ENCODE results near the gene RFT1. TPM values are rescaled to one million over a fixed set of nuclear protein-coding genes. Genes with fewer than 3 reads are reported as not detected.

The RFT1 gene
- total RNA-seq, 1 donor from 2014 or later, result 17.2 TPM

DNA sequence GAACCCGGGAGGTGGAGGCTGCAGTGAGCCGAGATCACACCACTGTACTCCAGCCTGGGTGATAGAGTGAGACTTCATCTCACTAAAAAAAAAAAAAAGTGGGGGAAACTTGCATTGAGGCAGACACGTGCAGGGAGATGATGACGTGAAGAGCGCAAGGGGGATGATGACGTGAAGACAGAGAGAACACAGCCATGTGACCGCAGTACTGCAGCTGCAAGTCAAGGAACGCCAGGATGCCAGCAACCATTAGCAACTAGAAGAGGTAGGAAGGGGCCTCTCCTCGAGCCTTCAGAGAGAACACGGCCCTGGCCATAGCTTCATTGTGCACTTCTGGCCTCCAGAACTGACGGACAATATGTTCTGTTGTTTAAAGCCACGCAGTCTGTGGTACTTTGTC lies 28.3 kb downstream of the RFT1 start:
- Histone ChIP-seq H3K36me3 (no peaks in the 10 kb centered on the region), H3K9ac (no peak overlapping the region), H3K4me1 (peaks cover 24% of the 10 kb centered on the region), H3K4me3 (peak overlapping the region; percentile 28), H3K9me3 (ENCODE audit: low read depth) (no peaks in the 10 kb centered on the region), H3K27me3 (no peaks in the 10 kb centered on the region), H3K79me2 (ENCODE audit: low read depth) (no peaks in the 10 kb centered on the region), H4K20me1 (ENCODE audit: low read depth) (peaks cover 14% of the 10 kb centered on the region), H3K27ac (peak overlapping the region; percentile 85), H2AFZ (replicated peaks) (no peak overlapping the region), H3K4me2 (peak overlapping the region; percentile 75), H3F3A (ENCODE audit: low read depth) (peaks cover 31% of the 10 kb centered on the region)
- Mint-ChIP-seq H3K4me3 (no peak overlapping the region), H3K27me3 (ENCODE audit: insufficient read depth, low read depth) (no peaks in the 10 kb centered on the region), H3K27ac (peak overlapping the region; percentile 40), H3K9me3 (no peaks in the 10 kb centered on the region), H3K4me1 (peaks cover 18% of the 10 kb centered on the region), H3K36me3 (peaks cover 22% of the 10 kb centered on the region)
- TF ChIP-seq EZH2phosphoT487 (IDR thresholded peaks at IDR 0.05) (no peak), EZH2 (IDR thresholded peaks at IDR 0.05) (no peak)
- TF ChIP-seq, protein P1, sequence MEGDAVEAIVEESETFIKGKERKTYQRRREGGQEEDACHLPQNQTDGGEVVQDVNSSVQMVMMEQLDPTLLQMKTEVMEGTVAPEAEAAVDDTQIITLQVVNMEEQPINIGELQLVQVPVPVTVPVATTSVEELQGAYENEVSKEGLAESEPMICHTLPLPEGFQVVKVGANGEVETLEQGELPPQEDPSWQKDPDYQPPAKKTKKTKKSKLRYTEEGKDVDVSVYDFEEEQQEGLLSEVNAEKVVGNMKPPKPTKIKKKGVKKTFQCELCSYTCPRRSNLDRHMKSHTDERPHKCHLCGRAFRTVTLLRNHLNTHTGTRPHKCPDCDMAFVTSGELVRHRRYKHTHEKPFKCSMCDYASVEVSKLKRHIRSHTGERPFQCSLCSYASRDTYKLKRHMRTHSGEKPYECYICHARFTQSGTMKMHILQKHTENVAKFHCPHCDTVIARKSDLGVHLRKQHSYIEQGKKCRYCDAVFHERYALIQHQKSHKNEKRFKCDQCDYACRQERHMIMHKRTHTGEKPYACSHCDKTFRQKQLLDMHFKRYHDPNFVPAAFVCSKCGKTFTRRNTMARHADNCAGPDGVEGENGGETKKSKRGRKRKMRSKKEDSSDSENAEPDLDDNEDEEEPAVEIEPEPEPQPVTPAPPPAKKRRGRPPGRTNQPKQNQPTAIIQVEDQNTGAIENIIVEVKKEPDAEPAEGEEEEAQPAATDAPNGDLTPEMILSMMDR (IDR thresholded peaks at IDR 0.05), result no peak
- peak; percentile 19 for DNase-seq (ENCODE audit: low spot score)

DNA sequence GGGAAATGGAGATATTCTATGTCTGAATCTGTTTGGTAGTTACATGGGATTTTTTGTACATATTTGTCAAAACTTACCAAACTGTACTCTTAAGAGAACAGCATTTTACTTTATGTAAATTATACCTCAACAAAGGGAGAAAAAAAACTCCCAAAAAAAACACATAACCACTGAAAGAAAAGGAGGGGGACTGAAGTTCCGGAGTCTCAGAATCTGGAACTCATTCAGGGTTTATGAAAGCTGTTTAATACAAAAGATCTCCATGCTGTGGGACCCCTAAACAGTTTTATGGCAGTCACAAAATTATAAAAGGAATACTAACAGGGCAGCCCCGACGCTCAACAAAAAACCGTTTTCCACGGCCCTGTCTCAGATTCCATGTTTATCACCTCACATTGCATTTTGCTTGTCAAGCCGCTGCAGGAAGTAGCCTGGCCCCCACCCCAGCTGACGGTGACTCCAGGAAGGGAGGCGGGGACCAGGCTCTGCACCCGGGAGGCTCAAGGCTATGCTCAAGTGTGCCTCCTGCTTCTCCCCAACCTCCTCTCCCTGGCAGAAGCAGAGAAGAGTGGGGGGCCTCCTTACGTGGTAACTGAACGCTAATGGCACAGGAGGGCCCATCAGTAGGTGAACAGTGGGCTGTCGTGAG lies 29.3 kb downstream of the RFT1 start:
- no peaks in the 10 kb centered on the region for H3K27me3 Mint-ChIP-seq (ENCODE audit: insufficient read depth, low read depth)
- H3K9me3 ChIP-seq (ENCODE audit: low read depth), result no peaks in the 10 kb centered on the region
- no peaks in the 10 kb centered on the region for H3K27me3 ChIP-seq
- H3K4me2 ChIP-seq, result no peak overlapping the region
- H3K4me3 Mint-ChIP-seq, result no peak overlapping the region
- no peaks in the 10 kb centered on the region for H3K79me2 ChIP-seq (ENCODE audit: low read depth)
- no peak overlapping the region for H3K4me3 ChIP-seq
- H3F3A ChIP-seq (ENCODE audit: low read depth), result peaks cover 31% of the 10 kb centered on the region
- H3K27ac Mint-ChIP-seq, result no peak overlapping the region
- H3K36me3 Mint-ChIP-seq, result peaks cover 22% of the 10 kb centered on the region
- no peaks in the 10 kb centered on the region for H3K9me3 Mint-ChIP-seq
- no peaks in the 10 kb centered on the region for H3K36me3 ChIP-seq
- no peak for DNase-seq (ENCODE audit: low spot score)
- TF ChIP-seq, protein P1 (IDR thresholded peaks at IDR 0.05), result no peak
- TF ChIP-seq EZH2 (IDR thresholded peaks at IDR 0.05) (no peak), EZH2phosphoT487 (IDR thresholded peaks at IDR 0.05) (no peak)
- no peak overlapping the region for H3K27ac ChIP-seq
- H3K9ac ChIP-seq, result no peak overlapping the region
- peaks cover 24% of the 10 kb centered on the region for H3K4me1 ChIP-seq
- peaks cover 14% of the 10 kb centered on the region for H4K20me1 ChIP-seq (ENCODE audit: low read depth)
- no peak overlapping the region for H2AFZ ChIP-seq (replicated peaks)
- peaks cover 18% of the 10 kb centered on the region for H3K4me1 Mint-ChIP-seq

DNA sequence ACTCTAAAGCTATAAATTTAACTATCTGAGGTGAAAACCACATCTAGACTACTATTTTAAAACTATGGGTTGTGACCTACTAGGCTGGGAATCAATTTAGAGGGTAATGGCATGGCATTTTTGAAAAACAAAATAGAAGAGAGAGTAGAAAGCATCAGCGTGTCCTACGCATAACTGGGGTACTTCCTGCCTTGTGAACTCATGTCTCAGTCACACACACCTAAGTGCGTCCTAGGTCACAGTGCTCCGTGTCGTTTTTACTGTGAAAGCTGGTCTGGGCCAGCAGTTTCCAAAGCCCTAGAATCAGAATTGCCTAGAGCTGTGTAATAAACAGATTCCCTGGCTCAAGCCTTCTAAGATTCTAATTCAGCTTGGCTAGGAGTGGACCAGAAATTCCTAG lies 32.3 kb downstream of the RFT1 start:
- no peaks in the 10 kb centered on the region for H3K27me3 Mint-ChIP-seq (ENCODE audit: insufficient read depth, low read depth)
- H3K4me2 ChIP-seq, result no peak overlapping the region
- DNase-seq (ENCODE audit: low spot score), result no peak
- H3K27me3 ChIP-seq, result no peaks in the 10 kb centered on the region
- no peak overlapping the region for H3K4me3 Mint-ChIP-seq
- H3K27ac Mint-ChIP-seq, result no peak overlapping the region
- H3K4me1 ChIP-seq, result peaks cover 19% of the 10 kb centered on the region
- H3F3A ChIP-seq (ENCODE audit: low read depth), result peaks cover 15% of the 10 kb centered on the region
- no peaks in the 10 kb centered on the region for H3K9me3 Mint-ChIP-seq
- no peaks in the 10 kb centered on the region for H3K36me3 ChIP-seq
- H3K4me3 ChIP-seq, result no peak overlapping the region
- peaks cover 18% of the 10 kb centered on the region for H3K36me3 Mint-ChIP-seq
- peaks cover 9% of the 10 kb centered on the region for H4K20me1 ChIP-seq (ENCODE audit: low read depth)
- no peak overlapping the region for H2AFZ ChIP-seq (replicated peaks)
- no peaks in the 10 kb centered on the region for H3K79me2 ChIP-seq (ENCODE audit: low read depth)
- no peaks in the 10 kb centered on the region for H3K9me3 ChIP-seq (ENCODE audit: low read depth)
- H3K9ac ChIP-seq, result peak overlapping the region; percentile 32
- TF ChIP-seq, protein P1 (IDR thresholded peaks at IDR 0.05), result no peak
- TF ChIP-seq EZH2phosphoT487 (IDR thresholded peaks at IDR 0.05) (no peak), EZH2 (IDR thresholded peaks at IDR 0.05) (no peak)
- H3K4me1 Mint-ChIP-seq, result peaks cover 8% of the 10 kb centered on the region
- H3K27ac ChIP-seq, result no peak overlapping the region

All from neural progenitor cell (in vitro differentiated cells).